Measurements from ENCODE around the gene DPM3. TPM values are rescaled to one million over a fixed set of nuclear protein-coding genes. Genes with fewer than 3 reads are reported as not detected.

Gene DPM3
- total RNA-seq, 1 experiment from 2014 or later = 83.7 TPM

DNA sequence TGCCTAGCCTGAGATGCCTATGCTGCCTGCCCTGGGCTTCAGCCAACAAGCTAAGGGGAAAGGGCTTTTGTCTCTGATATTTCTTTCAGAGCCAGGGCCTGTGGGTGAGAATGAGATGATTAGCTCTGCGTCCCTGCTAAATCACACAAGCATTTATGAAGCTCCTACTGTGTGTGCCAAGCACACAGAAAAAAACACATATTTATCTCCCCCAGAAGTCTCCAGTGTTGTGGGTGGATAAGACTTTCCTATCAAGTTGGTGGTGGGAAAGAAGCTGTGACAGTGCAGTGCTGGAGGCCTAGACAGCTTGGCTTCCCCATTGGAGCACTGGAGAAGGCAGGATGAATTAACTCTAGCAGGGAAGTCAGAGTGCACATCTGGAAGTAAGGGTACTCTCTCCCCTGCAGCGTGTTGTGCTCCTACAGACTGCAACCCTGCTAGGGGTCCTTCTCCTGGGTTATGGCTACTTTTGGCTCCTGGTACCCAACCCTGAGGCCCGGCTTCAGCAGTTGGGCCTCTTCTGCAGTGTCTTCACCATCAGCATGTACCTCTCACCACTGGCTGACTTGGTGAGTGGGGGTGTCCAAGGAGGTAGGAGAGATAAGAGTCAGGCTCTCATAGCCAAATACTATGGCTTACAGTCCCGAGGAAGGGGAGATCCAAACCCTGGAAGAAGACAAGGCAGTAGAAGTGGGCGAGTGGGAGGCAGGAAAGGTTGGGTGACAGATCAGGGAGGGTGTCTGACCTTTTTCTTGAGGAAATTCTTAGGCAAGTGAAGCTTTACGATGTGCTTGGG, 3.0 kb downstream of the DPM3 start:
- POLR2A ChIA-PET (ENCODE audit: unreplicated experiment) = interaction anchor here (0.7 kb wide), 1 partner anchor 30 kb away, joined by 3 read pairs; no protein-coding TSS in a partner anchor
- CTCF ChIA-PET = interaction anchor here (0.6 kb wide), 1 partner anchor 35 kb away, joined by 5 read pairs; no protein-coding TSS in a partner anchor
- BruUV-seq (replicated peaks) = no TSS peak
- H3K36me3 ChIP-seq (ENCODE audit: low read depth) = peaks cover 21% of the 10 kb centered on the region
- peaks cover 52% of the 10 kb centered on the region for H3F3A ChIP-seq (ENCODE audit: insufficient read depth, low read depth)
- intact Hi-C loops (cut with micrococcal nuclease; ENCODE audit: unreplicated experiment) = loop anchor here (5.0 kb wide), 1 partner anchor 165 kb away; the partner anchor contains the start of genes CKS1B and SHC1
- H3K27me3 ChIP-seq (ENCODE audit: insufficient read depth, low read depth) = no peaks in the 10 kb centered on the region
- H3K4me1 ChIP-seq (replicated peaks; ENCODE audit: insufficient read depth) = peaks cover 40% of the 10 kb centered on the region
- no peak for TF ChIP-seq EZH2 (IDR thresholded peaks at IDR 0.05; ENCODE audit: low read depth)
- TF ChIP-seq, protein P1, sequence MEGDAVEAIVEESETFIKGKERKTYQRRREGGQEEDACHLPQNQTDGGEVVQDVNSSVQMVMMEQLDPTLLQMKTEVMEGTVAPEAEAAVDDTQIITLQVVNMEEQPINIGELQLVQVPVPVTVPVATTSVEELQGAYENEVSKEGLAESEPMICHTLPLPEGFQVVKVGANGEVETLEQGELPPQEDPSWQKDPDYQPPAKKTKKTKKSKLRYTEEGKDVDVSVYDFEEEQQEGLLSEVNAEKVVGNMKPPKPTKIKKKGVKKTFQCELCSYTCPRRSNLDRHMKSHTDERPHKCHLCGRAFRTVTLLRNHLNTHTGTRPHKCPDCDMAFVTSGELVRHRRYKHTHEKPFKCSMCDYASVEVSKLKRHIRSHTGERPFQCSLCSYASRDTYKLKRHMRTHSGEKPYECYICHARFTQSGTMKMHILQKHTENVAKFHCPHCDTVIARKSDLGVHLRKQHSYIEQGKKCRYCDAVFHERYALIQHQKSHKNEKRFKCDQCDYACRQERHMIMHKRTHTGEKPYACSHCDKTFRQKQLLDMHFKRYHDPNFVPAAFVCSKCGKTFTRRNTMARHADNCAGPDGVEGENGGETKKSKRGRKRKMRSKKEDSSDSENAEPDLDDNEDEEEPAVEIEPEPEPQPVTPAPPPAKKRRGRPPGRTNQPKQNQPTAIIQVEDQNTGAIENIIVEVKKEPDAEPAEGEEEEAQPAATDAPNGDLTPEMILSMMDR (conservative IDR thresholded peaks at IDR 0.05) = no peak
- H3K27ac ChIP-seq = 0 out of 2 replicates have a peak overlapping the region, but pooled peaks have one; percentile 99
- peak overlapping the region; percentile 78 for H3K4me3 ChIP-seq
- no peaks in the 10 kb centered on the region for H4K20me1 ChIP-seq (ENCODE audit: insufficient read depth)
- H2AFZ ChIP-seq = no peak overlapping the region
- peak overlapping the region; percentile 94 for H3K4me2 ChIP-seq
- H3K79me2 ChIP-seq (ENCODE audit: low read depth) = peaks cover 47% of the 10 kb centered on the region
- H3K9me2 ChIP-seq (ENCODE audit: insufficient read depth) = no peaks in the 10 kb centered on the region
- no peaks in the 10 kb centered on the region for H3K9me3 ChIP-seq (ENCODE audit: insufficient read depth, low read depth)
- no peak for DNase-seq

DNA sequence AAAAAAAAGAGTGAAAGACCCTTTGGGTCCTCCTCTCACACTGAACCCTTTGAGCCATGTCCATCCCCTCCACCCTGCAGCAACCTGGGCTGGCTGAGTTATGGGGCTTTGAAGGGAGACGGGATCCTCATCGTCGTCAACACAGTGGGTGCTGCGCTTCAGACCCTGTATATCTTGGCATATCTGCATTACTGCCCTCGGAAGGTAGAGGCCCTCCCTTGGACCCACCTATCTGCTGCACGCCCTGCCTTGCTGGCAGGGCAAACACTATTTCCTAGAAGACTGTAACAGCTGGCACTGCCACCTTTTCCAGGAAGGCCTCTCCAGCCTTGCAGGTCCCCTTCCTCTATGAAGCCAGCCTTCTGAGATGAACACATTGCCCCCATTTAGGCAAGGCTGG, 3.6 kb downstream of the DPM3 start:
- ChIA-PET CTCF (interaction anchor here (0.6 kb wide), 1 partner anchor 35 kb away, joined by 5 read pairs; no protein-coding TSS in a partner anchor), POLR2A (ENCODE audit: unreplicated experiment) (interaction anchor here (0.6 to 0.7 kb wide), 3 partner anchors 21 to 533 kb away, joined by 3 to 18 read pairs (median 4); no protein-coding TSS in a partner anchor)
- BruUV-seq (replicated peaks) = TSS peak; percentile 29
- Histone ChIP-seq H4K20me1 (ENCODE audit: insufficient read depth) (no peaks in the 10 kb centered on the region), H3K4me2 (peak overlapping the region; percentile 94), H3K9me3 (ENCODE audit: insufficient read depth, low read depth) (no peaks in the 10 kb centered on the region), H3K79me2 (ENCODE audit: low read depth) (peaks cover 50% of the 10 kb centered on the region), H3K4me1 (replicated peaks; ENCODE audit: insufficient read depth) (peaks cover 42% of the 10 kb centered on the region), H3K36me3 (ENCODE audit: low read depth) (peaks cover 25% of the 10 kb centered on the region), H3K9me2 (ENCODE audit: insufficient read depth) (no peaks in the 10 kb centered on the region), H2AFZ (no peak overlapping the region), H3F3A (ENCODE audit: insufficient read depth, low read depth) (peaks cover 55% of the 10 kb centered on the region), H3K27ac (peak overlapping the region; percentile 99; the same call in 1 of the 2 replicates), H3K27me3 (ENCODE audit: insufficient read depth, low read depth) (no peaks in the 10 kb centered on the region), H3K4me3 (peak overlapping the region; percentile 78)
- TF ChIP-seq EZH2 (IDR thresholded peaks at IDR 0.05; ENCODE audit: low read depth) = no peak
- TF ChIP-seq, protein P1 (conservative IDR thresholded peaks at IDR 0.05) = no peak
- intact Hi-C loops (cut with micrococcal nuclease; ENCODE audit: unreplicated experiment) = loop anchor here (5.0 kb wide), 1 partner anchor 164 kb away; the partner anchor contains the start of genes CKS1B and SHC1
- DNase-seq = no peak

DNA sequence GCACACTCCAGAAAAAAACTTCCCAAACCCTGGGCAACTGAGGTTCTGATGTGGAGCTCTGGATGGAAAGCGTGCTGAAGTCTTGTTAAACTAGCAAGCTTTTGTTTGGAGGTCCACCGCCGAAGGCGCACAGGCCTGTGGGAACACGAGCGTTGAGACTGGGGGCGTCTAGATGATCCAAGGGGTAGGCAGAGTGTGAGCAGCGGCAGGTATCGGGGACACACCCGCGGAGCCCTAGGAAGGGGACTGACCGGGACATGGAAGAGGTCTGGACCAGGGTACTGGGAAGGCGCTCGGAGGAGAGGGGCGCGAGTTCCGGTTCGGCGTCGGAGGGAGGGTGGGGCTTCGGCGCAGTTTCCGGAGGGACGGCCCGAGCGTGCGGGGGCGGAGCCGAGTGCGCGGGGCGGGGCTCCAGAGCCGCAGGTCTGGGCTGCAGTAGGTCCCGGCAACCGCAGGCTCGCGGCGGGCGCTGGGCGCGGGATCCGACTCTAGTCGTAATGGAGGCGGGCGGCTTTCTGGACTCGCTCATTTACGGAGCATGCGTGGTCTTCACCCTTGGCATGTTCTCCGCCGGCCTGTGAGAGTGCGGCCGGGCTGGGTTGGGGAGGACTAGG, 4.8 kb downstream of the DPM3 start, which contains the start of gene SLC50A1:
SLC50A1 (plus strand) TSS at position 438 of the 614 bp plus-strand sequence; CDS start at position 498, 60 bp downstream.
- Histone ChIP-seq H3K4me2 (peak within 1 kb of the TSS; percentile 94), H3K79me2 (ENCODE audit: low read depth) (peaks cover 62% of the 10 kb centered on the region), H3K27me3 (ENCODE audit: insufficient read depth, low read depth) (no peaks in the 10 kb centered on the region), H3K4me3 (peak within 1 kb of the TSS; percentile 78), H3K9me2 (ENCODE audit: insufficient read depth) (no peaks in the 10 kb centered on the region), H3K27ac (peak within 1 kb of the TSS; percentile 99), H3K36me3 (ENCODE audit: low read depth) (peaks cover 29% of the 10 kb centered on the region), H3F3A (ENCODE audit: insufficient read depth, low read depth) (peaks cover 60% of the 10 kb centered on the region), H4K20me1 (ENCODE audit: insufficient read depth) (no peaks in the 10 kb centered on the region), H3K4me1 (replicated peaks; ENCODE audit: insufficient read depth) (peaks cover 54% of the 10 kb centered on the region), H2AFZ (peak within 1 kb of the TSS; percentile 70; the same call in 1 of the 2 replicates), H3K9me3 (ENCODE audit: insufficient read depth, low read depth) (no peaks in the 10 kb centered on the region)
- peak; percentile 80 to 94 for DNase-seq
- ChIA-PET POLR2A (ENCODE audit: unreplicated experiment) (interaction anchor here (0.6 to 0.7 kb wide), 3 partner anchors 420 to 769 kb away, joined by 3 to 4 read pairs (median 3); no protein-coding TSS in a partner anchor), CTCF (interaction anchor here (1.1 kb wide), 1 partner anchor 10 kb away, joined by 3 read pairs; no protein-coding TSS in a partner anchor)
- TF ChIP-seq, protein P1 (conservative IDR thresholded peaks at IDR 0.05) = 0 out of 2 replicates have a peak, but pooled peaks have one; percentile 15
- no peak for TF ChIP-seq EZH2 (IDR thresholded peaks at IDR 0.05; ENCODE audit: low read depth)
- BruUV-seq (replicated peaks) = no TSS peak
- intact Hi-C loops (cut with micrococcal nuclease; ENCODE audit: unreplicated experiment) = loop anchor here (1.0 to 5.0 kb wide), 4 partner anchors 8 to 163 kb away; partner anchors contain the start of genes CKS1B, EFNA1 and SHC1
